Ishikawa (cell line): ENCODE data around the gene AUTS2.

Experiments
- EGR1 ChIP-seq: IDR thresholded peaks from 2 replicates; pipeline ENCODE4 v1.6.1; 2012
- EP300 ChIP-seq: IDR thresholded peaks from 2 replicates; pipeline ENCODE4 v1.6.1; 2012; ENCODE audit warnings: borderline replicate concordance
- RAD21 ChIP-seq: IDR thresholded peaks from 2 replicates; pipeline ENCODE4 v1.6.1; 2012; ENCODE audit warnings: low read depth
- ZBTB7A ChIP-seq: IDR thresholded peaks from 2 replicates; pipeline ENCODE4 v1.6.1; 2012; ENCODE audit warnings: low read depth
- TF ChIP-seq, protein P1 (sequence below): IDR thresholded peaks from 2 replicates; pipeline ENCODE4 v1.6.1; 2012; ENCODE audit warnings: low read depth, mild to moderate bottlenecking

DNA sequence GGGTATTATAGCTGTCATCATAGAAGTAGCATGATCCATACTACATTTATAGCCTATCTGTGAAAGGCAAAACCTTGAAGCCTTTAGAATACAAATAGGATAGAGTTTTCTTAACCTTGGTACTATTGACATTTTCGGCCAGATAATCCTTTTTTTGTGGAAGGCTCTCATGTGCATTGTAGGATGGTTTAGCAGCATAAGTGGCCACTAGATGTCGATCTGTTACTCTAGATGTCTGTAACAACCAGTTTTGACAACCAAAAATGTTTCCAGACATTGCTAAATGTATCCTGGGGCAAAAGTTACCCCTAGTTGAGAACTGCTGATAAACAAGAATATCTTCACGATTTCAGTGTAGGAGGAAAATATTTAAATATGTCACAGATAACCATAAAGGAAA lies 1214.2 kb downstream of the AUTS2 start:
- TF ChIP-seq, protein P1, sequence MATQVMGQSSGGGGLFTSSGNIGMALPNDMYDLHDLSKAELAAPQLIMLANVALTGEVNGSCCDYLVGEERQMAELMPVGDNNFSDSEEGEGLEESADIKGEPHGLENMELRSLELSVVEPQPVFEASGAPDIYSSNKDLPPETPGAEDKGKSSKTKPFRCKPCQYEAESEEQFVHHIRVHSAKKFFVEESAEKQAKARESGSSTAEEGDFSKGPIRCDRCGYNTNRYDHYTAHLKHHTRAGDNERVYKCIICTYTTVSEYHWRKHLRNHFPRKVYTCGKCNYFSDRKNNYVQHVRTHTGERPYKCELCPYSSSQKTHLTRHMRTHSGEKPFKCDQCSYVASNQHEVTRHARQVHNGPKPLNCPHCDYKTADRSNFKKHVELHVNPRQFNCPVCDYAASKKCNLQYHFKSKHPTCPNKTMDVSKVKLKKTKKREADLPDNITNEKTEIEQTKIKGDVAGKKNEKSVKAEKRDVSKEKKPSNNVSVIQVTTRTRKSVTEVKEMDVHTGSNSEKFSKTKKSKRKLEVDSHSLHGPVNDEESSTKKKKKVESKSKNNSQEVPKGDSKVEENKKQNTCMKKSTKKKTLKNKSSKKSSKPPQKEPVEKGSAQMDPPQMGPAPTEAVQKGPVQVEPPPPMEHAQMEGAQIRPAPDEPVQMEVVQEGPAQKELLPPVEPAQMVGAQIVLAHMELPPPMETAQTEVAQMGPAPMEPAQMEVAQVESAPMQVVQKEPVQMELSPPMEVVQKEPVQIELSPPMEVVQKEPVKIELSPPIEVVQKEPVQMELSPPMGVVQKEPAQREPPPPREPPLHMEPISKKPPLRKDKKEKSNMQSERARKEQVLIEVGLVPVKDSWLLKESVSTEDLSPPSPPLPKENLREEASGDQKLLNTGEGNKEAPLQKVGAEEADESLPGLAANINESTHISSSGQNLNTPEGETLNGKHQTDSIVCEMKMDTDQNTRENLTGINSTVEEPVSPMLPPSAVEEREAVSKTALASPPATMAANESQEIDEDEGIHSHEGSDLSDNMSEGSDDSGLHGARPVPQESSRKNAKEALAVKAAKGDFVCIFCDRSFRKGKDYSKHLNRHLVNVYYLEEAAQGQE = no peak
- no peak for TF ChIP-seq EGR1
- TF ChIP-seq RAD21 = no peak
- TF ChIP-seq EP300 = no peak
- no peak for TF ChIP-seq ZBTB7A
